Erythroblast (primary cell): Measurements from ENCODE around the gene PRPF39.

Experiments used
- GATA1 ChIP-seq: IDR thresholded peaks from 2 replicates; pipeline ENCODE4 v1.6.1; 2011; ENCODE audit warnings: low read depth, mild to moderate bottlenecking, control low read depth, low read length, moderate library complexity
- POLR2A ChIP-seq: IDR thresholded peaks from 2 replicates; pipeline ENCODE4 v1.6.1; 2011; ENCODE audit warnings: mild to moderate bottlenecking, low read length

GRCh38 chr14:45134051-45134958, 50.4 kb downstream of the PRPF39 start, which contains the start of gene FKBP3:
- TF ChIP-seq POLR2A (peak; percentile 88), GATA1 (no peak)
